HG02642 (cell line): ENCODE measurements around the gene TOP1.
"Not testable (repeated sequence)": the region's sequence is repeated elsewhere in the genome, so short reads cannot be mapped to it uniquely, and the experiment has no call there.

Source experiments
- ATAC-seq: cut with Tn5 transposase; IDR thresholded peaks from one replicate; pipeline ENCODE4 v1.9.1; 2021; ENCODE audit warnings: mild to moderate bottlenecking; ENCODE audit not compliant: unreplicated experiment, poor library complexity

TOP1 gene

DNA sequence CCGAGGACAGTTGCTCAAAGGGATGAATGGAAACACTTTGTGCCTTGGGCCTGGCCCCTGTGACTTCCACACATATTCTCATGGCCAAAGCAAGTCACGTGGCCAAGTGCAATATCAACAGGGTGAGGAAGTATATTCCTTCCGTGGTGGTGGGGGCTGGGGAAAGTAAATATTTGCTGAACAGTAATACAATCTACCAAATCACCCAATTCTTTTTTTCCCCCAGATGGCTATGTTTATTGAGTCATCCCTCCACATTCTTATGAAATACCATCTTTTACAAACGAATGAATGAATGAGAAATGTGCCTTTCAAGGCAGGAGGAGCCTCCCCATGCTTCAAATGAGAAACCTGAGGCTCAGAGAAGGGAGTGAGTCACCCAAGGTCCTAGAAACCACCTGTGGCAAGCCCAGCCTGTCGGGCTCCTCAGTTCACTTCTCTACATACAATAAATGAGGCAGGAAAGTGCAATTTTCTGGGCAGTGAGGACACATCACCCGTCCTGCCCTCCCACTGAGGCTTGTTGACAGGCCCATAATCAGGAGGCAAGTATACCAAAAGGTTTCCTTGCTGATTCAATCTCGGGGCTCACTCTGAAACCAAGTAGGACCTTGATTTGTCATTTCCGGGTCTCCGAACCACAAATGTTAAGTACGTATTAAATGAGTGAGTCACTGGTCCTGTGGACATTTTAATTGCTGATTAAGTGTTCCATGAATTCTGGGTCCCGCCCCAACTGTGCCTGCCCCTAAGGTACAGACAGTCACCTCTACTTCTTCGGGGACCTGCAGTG, 25.3 kb upstream of the TOP1 start:
- no peak for ATAC-seq

DNA sequence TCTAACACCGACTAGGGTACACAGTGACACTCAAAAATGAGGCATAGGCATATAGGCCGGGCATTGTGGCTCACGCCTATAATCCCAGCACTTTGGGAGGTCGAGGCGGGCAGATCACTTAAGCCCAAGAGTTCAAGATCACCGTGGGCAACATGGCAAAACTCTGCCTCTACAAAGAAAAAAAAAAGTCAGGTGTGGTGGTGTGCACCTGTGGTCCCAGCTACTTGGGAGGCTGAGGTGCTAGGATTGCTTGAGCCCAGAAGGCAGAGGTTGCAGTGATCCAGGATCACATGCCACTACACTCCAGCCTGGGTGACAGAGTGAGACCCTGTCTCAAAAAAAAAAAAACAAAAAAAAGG, 24.7 kb upstream of the TOP1 start:
- ATAC-seq: not testable (repeated sequence)

DNA sequence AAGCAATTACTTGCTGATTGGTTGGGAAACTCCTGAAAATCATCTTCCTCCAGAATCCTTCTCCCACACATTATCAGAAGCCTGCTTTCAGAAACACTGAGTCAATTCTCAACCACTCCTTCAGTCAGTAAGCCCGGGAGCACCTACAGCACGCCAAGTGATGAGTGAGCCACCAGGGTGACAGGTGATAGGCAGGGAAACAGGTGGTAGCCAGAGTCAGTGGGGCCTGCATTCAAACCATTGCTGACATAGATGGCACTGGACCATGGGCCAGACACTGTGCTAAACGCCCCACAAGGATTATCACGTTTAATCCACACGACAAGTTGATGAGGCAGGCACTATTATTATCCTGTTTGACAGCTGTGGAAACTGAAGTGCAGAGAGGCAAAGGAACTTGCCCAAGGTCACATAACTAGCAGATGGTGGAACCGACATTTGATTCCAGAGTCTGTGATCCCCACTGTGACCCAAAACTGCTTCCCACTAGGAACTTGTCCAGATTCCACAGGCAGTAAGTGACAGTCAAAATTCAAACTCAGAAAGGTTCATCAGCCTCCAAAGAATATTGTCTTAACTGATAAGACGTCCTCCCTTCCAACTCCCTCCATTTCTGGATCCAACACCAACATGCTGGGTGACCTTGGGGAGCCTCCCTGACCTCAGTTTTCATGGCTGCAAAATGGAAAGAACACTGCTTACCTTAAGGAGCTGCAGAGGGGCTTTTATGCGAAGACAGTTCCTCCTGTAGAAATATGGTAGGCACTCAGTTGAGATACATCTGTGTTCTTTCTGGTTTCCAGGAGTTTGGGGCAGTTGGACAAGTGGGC, 23.9 kb upstream of the TOP1 start:
- no peak for ATAC-seq

DNA sequence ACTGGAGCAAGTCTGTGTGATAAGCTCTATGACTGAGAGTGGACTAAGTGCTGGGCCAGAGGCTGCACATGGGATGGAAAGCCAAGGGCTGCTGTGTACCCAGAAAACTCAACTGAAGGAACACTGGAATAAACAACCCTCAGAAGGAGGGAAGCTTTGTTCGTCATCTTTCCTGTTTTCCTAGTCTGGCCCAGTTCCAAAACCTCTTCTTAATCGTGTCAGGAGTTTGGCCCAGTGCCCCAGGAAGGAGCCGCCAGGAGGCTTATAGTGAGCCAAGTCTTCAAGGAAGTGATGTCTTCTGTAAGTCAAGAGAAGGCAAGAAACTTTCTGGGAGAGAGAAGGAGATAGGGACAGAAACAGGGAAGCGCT, 23.3 kb upstream of the TOP1 start:
- no peak for ATAC-seq

DNA sequence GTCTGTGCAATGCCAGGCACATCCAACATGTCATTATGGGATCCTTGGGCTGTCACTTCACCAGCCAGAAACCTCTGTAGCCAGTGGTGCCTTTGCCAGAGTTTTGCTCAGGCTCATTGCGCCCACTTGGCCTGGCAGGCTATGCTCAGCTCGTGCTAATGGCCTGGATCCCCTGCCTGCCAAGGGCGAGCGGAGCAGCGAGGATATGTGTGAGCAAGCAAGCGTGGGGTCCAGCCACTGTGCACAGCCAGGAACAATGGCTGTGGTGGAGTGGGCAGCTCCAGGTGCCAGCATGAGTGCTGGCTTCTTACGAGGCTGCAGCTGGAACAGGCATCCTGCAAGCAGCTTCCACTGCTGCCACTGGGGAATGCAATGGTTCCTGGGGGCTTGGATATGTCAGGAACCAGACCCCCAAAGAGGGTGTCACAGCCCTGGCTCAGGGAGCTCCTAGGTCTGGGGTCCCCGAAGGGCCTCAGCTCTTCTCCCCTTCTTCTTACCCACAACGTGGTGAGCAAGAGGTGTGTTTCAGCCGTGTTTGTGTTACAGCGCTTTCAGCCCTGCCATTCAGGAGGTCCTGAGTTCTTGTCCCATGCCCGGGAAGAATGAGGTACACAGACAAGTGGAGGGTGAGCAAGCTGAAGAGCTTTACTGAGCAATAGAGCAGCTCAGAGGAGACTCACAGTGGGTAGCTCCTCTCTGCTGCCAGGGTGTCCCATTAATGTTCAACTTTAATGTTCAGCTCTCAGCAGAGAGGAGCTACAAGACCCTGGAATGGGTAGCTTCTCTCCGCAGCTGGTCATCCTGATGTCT, 22.3 kb upstream of the TOP1 start:
- ATAC-seq: no peak

DNA sequence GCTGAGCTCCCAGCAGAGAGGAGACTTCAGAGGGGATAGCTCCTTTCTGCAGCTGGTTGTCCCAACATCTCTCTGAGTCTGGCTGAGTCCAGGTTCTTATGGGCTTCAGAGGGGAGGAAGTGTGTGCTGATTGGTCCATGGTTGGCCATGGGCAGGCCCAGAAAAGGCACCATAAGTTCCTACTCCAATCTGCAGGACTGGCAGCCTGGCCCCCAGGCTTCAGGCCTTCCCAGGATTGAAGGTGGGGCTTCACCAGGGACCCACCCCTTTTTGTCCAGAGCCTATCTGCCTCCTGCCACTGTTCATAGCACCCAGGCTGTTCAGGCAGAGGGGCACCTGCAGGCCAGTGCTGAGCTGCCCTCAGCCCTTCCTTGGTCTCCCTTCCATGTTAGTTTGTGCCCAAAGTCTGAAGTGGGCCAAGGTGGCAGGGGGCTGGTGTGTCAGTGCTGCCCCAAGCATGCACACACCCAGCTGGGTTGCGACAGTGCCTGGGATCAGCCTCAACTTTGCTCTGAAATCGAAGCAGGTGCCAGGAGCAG, 21.6 kb upstream of the TOP1 start:
- ATAC-seq: no peak

DNA sequence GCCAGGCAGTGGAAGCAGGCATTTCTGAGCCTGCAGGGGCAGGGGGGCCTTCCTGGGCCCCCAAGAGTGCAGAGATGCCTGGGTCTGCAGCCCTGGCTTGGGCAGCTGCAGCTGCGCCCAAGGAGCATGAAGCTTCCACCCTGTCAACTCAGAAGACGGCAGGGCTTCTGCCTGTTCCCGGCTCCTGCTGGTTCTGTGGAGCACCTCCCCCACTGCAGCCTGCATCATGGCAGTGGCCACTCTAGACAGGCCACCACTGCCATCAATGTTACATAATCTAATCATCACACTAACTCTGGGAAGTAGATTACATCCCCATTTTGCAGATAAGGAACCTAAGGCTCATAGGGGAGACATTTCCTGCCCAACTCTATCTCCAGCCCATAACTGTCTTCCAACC, 21.1 kb upstream of the TOP1 start:
- ATAC-seq: no peak

DNA sequence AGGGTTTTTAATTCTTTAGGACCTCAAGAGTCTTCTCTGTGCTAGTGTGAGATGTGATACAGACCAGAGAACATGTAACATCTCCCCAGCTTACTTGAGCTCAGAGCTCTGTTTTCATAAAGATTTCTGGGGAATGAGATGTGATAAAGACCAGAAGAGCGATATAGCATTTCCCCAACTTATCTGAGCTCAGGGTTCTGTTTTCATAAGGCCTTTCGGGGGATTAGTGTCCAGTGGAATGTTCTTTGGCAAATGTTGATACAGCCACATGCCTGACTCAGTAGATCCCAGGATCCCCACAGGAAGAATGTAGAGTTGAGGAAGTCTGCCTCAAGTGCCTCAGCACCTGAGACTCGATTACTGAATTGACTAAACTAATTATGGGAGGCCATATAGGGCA, 18.7 kb upstream of the TOP1 start:
- no peak for ATAC-seq

DNA sequence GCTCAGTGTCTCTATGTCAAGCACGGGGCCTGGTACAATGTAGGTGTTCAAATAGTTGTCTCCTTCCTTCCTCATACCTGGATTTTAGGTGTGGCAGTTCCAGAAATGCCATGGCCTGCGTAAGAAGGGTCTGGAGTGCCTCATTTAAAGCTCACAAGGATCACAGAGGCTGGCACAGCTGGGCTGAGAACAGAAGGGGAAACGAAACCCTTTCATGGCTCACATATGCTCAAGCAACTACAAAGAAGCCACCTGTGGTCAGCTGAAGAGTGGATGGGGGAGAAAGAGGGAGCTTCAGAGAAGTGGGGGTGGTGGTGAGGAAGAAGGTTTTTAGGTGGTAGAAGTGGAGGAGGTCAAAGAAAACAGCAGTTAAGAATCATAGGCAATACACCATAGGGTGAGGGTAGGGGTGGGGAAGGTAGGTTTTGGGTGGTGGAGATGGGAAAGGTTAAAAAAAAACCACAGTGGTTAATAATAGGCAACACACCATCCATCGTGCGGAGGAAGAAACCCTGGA, 17.0 kb upstream of the TOP1 start:
- peak; percentile 92 for ATAC-seq

DNA sequence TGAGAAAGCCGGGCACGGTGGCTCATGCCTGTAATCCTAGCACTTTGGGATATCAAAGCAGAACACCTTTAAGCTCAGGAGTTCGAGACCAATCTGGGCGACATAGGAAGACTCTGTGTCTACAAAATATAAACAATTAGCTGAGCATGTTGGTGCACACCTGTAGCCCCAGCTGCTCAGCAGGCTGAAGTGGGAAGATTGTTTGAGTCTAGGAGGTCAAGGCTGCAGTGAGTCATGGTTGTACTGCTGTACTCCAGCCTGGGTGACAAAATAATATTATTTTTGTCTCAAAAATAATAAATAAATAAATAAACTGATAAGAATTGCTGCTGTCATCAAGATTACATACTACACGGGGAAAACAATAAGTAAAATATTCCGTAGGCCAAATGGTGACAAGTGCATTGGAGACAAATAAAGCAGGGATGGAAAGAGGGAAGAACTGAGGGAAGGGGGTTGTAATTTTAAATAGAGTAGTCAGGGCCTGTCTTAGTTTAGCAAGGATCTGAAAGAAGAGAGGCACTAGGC, 14.0 kb upstream of the TOP1 start:
- ATAC-seq: no peak

DNA sequence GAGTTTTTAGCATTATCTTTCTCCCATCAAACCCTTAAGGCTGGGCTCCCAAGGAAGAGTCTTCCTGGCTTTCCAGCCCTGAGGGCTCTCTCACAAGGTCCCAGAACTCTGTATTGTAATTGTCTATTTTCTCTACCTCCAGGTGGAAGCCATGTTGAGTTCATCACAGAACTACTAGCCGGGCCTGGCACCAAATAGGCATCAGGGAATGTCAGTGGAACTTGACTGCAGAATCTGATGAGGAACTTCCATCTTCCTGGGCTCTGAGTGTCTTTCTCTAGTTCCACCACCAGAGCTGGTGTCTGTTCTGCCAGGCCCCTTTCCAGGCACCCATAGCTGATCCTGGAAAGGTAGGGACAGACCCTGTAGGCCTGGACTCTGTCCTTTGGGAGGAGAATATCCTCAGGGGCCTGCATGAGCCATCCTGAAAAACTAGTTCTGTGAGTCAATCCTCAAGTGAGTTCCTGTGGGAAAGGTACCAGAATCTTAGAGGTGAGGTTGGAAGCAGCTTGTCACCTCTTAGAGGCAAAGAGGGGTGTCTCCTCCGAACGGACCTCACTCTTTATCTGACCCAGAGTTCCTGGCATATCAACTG, 11.1 kb upstream of the TOP1 start:
- ATAC-seq: no peak

DNA sequence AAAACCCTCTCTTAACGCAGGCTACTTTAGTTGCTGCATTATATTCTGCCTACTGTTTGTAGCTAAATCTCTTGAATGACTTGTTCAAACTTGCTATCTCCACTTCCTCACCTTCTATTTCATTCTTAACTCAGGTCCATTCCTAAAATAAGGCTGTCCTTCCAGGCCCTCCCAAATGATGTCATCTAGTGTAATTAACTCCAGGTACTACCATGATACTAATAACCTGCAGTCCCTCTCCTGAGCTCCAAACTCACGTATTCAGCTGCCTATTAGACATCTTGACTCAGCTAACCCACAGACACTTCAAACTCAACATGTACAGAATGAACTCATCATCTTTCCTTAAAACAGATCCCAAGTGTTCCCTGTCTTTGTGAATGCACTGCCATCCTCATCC, 10.5 kb upstream of the TOP1 start:
- ATAC-seq: no peak

DNA sequence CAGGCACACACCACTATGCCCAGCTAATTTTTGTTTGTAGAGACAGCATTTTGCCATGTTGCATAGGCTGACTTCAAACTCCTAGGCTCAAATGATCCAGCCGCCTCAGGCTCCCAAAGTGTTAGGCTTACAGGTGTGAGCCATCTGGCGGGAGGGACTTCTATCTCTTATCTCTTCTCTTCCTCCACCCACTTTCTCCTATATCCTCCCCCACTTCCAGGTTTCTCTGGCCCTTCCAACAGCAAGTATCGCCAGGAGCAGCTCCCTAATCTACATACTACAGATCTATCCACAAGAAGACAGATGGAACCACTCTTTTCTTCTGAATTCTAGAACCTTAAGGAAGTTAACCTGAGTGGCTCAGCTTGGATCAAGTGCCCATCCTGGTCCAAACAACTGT, 5.1 kb upstream of the TOP1 start:
- ATAC-seq: no peak

DNA sequence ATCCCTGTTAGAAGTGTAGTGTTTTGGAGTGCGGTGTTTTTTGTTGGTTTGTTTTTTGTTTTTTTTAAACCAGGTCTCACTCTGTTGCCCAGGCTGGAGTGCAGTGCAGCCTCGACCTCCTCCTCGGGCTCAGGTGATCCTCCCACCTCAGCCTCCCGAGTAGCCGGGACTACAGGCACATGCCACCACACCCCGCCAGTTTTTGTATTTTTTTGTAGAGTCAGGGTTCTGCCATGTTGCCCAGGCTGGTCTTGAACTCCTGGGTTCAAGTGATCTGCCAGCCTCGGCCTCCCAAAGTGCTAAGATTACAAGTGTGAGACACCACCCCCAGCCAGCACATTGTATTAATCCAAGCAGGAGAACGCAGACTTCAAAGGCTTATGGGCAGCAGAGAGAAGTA, 1.3 kb upstream of the TOP1 start:
- no peak for ATAC-seq

DNA sequence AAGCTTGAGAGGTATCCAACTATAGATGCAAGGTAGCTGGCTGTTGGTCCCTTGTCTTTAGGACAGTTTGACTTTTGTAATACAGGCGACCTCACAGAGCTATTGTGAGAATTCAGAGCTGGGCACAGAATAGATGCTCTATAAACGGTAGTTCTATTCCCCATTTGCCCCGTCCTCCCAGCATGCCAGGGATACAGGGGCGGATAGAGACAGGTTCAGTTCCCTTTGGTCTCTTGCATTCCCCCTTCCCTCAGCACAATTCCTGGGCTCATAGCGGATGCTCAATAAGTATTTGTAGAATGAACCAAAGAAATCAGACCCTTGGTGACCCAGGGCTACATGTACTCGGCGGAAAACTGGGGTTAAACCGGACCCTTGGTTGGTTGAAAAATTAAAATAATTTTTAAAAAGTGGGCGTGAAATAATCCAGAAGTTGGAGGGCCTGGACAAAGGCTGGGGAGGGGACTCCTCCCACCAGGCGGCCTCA, 707 bp upstream of the TOP1 start:
- ATAC-seq: no peak

DNA sequence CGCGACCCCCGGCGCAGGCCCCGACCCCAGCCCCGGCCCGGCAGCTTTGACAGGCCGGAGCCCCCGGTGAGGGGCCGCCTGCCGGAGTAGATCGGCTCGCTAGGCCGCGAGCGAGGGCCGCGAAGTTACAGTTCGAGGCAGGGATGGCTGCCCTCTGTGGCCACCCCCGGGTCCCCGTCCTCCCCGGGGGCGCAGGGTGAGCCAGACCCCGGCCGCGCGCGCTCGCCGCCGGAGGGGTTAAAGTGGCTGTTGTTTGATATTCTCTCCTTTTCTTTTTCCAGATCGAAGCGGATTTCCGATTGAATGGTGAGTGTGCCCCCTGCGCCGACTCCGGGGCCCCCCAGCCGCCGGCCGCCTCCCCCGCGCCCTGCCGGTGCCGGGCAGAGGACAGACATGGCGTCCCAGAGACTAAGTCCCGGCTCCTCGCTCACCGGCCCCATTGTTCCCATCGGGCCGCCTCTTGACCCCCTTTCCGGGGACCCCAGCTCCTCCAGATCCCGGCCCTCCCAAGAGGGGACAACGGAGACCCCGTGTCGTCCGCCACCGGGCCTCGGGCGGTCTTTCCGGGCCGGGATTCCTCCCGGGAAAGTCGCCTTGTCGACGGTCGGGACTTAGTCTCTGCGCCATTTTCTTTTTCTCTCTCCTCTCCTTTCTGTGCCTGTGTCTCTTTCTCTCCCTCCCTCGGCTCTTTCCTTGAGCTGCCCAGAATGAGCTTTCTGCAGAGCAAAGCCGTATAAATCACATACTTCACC, 704 bp downstream of the TOP1 start:
- peak; percentile 30 for ATAC-seq

DNA sequence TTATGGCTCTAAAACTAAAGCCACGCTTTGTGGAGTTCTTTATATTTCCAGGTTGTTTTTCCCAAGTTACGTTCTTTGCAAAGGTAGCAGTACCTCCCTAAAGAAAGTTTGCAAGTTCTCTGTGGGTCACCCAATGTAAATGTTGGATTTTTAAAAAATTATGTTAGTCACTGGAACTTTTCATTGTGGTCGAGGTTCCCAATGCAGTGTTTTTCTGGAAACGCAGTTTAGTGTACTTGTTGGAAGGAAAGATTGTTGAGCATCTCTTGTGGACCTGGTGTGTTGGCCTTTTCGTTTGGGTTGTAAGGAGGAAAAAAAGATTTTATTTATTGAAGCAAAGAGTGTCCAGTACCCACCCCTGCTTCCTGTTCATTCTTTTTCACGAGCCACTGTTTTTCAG, 1.4 kb downstream of the TOP1 start:
- ATAC-seq: no peak

DNA sequence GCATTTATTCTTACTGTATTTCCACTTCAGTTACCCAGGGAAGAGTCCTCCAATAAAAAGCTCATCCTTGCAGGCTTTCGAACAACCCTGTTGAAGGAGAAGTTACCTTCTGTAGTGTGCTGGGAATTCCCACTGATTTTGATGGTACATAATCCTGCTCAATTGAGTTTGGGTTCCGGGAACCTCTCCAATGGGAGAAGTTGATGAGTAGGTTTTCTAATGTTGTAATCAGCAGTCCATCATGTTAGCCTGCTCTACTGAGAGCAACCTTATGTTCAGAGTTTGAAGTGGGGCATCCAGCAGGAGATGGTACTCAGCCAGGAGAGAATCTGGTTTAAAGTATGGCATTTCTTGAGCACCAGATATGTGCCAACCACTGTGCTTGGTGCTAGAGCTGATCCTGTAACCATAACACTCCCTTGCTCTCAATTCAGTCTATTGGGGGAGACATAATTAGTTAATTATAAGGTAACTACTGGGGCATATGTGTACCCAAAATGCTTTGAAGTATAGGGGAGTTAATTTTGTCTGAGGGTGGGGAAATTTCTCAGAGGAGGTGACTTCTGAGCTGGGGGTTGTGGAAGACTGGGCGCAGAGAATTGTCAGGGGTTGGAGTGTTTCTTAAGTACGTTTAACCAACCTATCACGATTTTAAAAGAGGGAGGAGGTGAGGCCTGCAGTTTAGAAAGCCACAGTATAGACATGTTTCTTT, 2.1 kb downstream of the TOP1 start:
- no peak for ATAC-seq

DNA sequence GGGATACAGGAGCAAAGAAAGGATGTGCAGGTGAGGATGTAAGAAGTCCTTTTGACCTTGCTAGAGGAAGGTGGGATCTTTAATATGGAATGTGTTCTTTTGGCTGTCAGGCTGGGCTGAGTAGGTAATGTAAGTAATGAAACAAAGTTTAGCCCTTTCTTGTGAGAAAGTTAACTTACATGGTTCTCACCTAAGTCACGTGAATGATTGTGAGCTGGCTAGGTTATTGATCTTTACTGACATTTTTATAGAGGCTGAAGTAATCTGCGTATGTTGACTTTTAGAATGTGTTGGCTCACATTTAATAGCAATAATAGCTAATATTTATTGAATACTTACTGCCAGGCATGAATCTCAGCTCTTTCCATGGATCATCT, 2.6 kb downstream of the TOP1 start:
- no peak for ATAC-seq
